CD4-positive, CD25-positive, alpha-beta regulatory T cell (primary cell): ENCODE data around the gene VIPR2. TPM values are rescaled to one million over a fixed set of nuclear protein-coding genes. Genes with fewer than 3 reads are reported as not detected.

Experiments
- ATAC-seq, 2 donors: fragments of 150-1000 bp; cut with Tn5 transposase; one replicate each; pipeline ENCODE4 v1.10.0; 2021; ENCODE audit warnings: low read depth in 2 of 2, moderate number of reproducible peaks in 2 of 2, moderate library complexity in 1 of 2
- DNase-seq, 3 donors: peaks; one replicate each; pipeline versions ENCODE4 v3.0.0 to v3.0.0-alpha.2; 2012 to 2022; ENCODE audit warnings: mixed read lengths in 1 of 3
- H3K27ac ChIP-seq: one replicate; pipeline ENCODE4 v1.7.0; 2013; ENCODE audit warnings: mild to moderate bottlenecking, low read length; ENCODE audit not compliant: insufficient read depth, poor library complexity, severe bottlenecking
- H3K27me3 ChIP-seq: one replicate; pipeline ENCODE4 v1.7.0; 2013; ENCODE audit warnings: low read length; ENCODE audit not compliant: control insufficient read depth, insufficient read depth
- H3K36me3 ChIP-seq: one replicate; pipeline ENCODE4 v1.7.0; 2013; ENCODE audit warnings: mild to moderate bottlenecking, low read length, moderate library complexity; ENCODE audit not compliant: control insufficient read depth, insufficient read depth
- H3K4me1 ChIP-seq: 2 replicates; pipeline ENCODE4 v1.7.0; 2013; ENCODE audit warnings: mild to moderate bottlenecking, low read length; ENCODE audit not compliant: insufficient read depth, control insufficient read depth, poor library complexity, severe bottlenecking
- H3K4me3 ChIP-seq: one replicate; pipeline ENCODE4 v1.7.0; 2013; ENCODE audit warnings: low read depth, mild to moderate bottlenecking, low read length, moderate library complexity
- H3K9me3 ChIP-seq, 2 experiments: 1 replicate in 1 of 2; 2 replicates in 1 of 2; pipeline ENCODE4 v1.7.0; 2013; ENCODE audit warnings: low read length in 2 of 2, mild to moderate bottlenecking in 1 of 2, moderate library complexity in 1 of 2; ENCODE audit not compliant: control insufficient read depth in 2 of 2
- H3K27ac Mint-ChIP-seq, 3 donors: one replicate each; pipeline ENCODE4 v1.8.0; 2020 to 2022; ENCODE audit warnings: mild to moderate bottlenecking in 3 of 3, mixed read lengths in 3 of 3, moderate library complexity in 2 of 3
- H3K27me3 Mint-ChIP-seq: one replicate; pipeline ENCODE4 v1.8.0; 2022; ENCODE audit warnings: mild to moderate bottlenecking, mixed read lengths
- H3K36me3 Mint-ChIP-seq: one replicate; pipeline ENCODE4 v1.8.0; 2020; ENCODE audit warnings: mixed read lengths
- H3K4me1 Mint-ChIP-seq, 4 donors: one replicate each; pipeline ENCODE4 v1.8.0; 2020 to 2022; ENCODE audit warnings: mixed read lengths in 4 of 4, mild to moderate bottlenecking in 1 of 4
- H3K4me3 Mint-ChIP-seq, 4 donors: one replicate each; pipeline ENCODE4 v1.8.0; 2020 to 2022; ENCODE audit warnings: mild to moderate bottlenecking in 4 of 4, mixed read lengths in 4 of 4, moderate library complexity in 3 of 4
- H3K9me3 Mint-ChIP-seq, 7 donors: one replicate each; pipeline ENCODE4 v1.8.0; 2020 to 2022; ENCODE audit warnings: mixed read lengths in 7 of 7, mild to moderate bottlenecking in 3 of 7, moderate library complexity in 2 of 7
- polyA plus RNA-seq, 4 donors: library from polyadenylated mRNA; unstranded; fragments of 300-500 nt; fragmentation: Illumina TruSeq; gene quantifications; one replicate each; pipeline ENCODE4 v1.2.3, GENCODE V29; 2021
- total RNA-seq: library from RNA; stranded (reverse); gene quantifications from one replicate; pipeline ENCODE4 v1.2.3, GENCODE V29; 2022

VIPR2 gene
- total and polyA plus RNA-seq, 5 donors from 2014 or later, result not detected

DNA sequence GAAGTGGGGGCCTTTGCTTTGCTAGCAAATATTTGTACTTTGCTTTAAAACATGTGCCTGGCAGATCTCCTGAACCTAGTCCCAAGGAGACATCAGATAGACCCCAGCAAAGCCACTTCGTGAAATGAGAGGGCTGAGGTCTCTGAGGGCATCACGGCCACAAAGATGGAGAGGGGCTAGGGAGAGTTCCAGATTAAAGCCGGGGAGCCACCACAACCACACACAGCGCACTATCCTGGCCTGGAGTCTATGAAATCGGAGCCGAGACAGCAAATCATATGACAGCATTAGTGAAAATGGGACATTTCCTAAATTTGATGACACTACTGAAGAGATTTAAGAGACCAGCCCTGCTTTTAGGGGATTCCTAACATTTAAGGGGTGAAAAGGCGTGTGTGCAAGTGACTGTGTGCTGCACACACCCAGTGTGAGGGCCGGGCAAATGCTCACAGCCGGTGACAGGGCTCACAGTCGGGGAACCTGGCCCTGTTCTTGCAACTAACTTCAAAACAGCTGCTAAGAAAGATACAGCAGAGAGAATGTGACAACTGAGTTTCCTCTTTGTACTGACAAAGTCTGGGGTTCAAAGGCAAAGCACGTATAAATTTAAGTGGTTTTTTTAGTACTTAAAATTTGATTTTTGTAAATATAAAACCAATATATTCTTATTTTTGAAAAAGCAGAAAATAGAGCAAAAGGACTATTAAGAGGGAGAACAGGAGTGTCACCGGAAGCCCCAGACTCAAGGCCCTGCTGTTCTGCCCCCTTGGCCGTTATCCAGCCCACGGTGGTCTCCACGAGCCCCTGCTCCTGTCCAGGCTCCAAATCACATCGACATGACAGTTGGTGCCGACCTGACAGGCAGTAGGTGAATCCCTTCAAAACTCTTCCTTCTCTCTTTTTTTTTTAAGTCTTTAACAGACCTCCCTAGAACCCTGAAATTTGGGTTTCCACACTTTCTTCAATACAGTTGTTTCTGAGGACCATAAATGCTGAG is 49.5 kb downstream of the VIPR2 start:
- Histone ChIP-seq H3K27ac (no peak overlapping the region), H3K4me3 (no peak overlapping the region), H3K36me3 (no peaks in the 10 kb centered on the region), H3K4me1 (no peaks in the 10 kb centered on the region), H3K27me3 (no peaks in the 10 kb centered on the region), H3K9me3 (no peaks in the 10 kb centered on the region)
- Mint-ChIP-seq H3K27ac (peak overlapping the region in 1 of 3 donors; percentile 13), H3K36me3 (no peaks in the 10 kb centered on the region), H3K9me3 (no peaks in the 10 kb centered on the region), H3K4me1 (peaks cover 0 to 2% (median 0%) of the 10 kb centered on the region in 4 donors), H3K4me3 (no peak overlapping the region), H3K27me3 (peaks cover 4% of the 10 kb centered on the region)
- ATAC-seq (no peak), DNase-seq (no peak)

DNA sequence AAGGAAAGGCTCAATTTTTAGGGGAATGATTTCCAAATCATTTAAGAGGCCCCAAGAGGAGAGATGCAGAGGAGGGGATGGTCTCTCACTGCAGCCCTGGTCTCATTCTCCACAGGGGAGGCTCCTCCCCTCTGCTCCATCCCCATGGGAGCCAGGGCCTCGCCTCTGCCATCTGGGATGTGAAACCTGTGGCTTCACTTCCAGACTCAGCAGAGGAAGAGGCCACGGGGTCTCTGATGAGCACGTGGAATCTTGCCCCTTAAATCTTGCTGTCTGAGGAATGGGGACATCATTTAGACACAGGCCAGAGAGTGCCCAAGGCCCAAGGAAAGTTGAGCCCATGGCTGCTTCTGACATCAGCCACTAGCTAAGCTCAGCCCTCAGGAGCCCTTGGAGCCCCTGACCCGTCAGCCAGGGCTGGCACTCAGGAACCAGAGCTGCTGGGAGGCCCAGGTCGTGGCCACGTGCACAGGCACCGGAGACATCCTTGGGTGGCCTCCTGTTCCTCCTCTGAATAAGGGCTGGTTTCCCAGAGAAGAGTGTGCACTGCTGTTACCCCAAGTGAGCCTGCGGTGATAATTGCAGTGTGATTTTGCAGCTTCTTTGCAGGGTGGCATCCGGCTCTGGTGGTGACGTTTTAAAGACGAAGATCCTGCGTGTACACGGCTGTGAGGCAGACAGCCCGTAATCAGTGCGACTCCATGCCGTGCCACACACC is 50.5 kb downstream of the VIPR2 start:
- no peak for ATAC-seq
- H3K27ac ChIP-seq, result no peak overlapping the region
- DNase-seq, result no peak
- H3K9me3 ChIP-seq, result no peaks in the 10 kb centered on the region
- peaks cover 4% of the 10 kb centered on the region for H3K27me3 Mint-ChIP-seq
- H3K27ac Mint-ChIP-seq, result peak overlapping the region in 1 of 3 donors; percentile 13
- H3K4me1 Mint-ChIP-seq, result peaks cover 0 to 2% (median 0%) of the 10 kb centered on the region in 4 donors
- peaks cover 0 to 3% (median 0%) of the 10 kb centered on the region in 7 donors for H3K9me3 Mint-ChIP-seq
- H3K4me3 ChIP-seq, result no peak overlapping the region
- no peaks in the 10 kb centered on the region for H3K36me3 Mint-ChIP-seq
- H3K4me1 ChIP-seq, result no peaks in the 10 kb centered on the region
- no peak overlapping the region for H3K4me3 Mint-ChIP-seq
- no peaks in the 10 kb centered on the region for H3K36me3 ChIP-seq
- no peaks in the 10 kb centered on the region for H3K27me3 ChIP-seq

DNA sequence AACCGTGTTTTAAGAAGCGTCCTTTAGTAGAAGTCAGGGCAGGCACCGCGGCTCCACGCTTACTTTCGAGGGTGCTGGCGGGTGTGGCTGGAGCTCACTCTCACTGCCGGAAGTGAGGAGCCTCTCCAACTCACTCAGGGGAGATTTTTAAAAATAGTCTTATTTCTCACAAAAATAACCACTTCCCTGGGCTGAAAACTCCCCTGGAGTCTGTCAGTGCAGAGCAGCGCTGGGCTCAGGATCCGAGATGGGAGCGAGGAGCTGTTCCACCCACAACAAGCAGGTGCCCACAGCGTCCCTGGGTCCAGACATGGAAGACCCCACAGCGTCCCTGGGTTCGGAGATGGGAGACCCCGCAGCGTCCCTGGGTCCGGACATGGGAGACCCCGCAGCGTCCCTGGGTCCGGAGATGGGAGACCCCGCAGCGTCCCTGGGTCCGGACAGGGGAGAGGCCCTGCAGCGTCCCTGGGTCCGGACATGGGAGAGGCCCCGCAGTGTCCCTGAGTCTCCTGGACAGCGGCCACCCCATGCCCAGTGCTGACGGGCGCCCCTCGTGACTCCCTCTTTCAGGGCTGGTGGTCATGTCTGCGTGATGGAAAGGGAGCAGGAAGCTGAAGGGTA is 51.2 kb downstream of the VIPR2 start:
- no peaks in the 10 kb centered on the region for H3K27me3 ChIP-seq
- Mint-ChIP-seq H3K27me3 (peaks cover 4% of the 10 kb centered on the region), H3K9me3 (peaks cover 0 to 3% (median 0%) of the 10 kb centered on the region in 7 donors), H3K36me3 (no peaks in the 10 kb centered on the region), H3K27ac (no peak overlapping the region), H3K4me3 (no peak overlapping the region), H3K4me1 (peaks cover 0 to 2% (median 0%) of the 10 kb centered on the region in 4 donors)
- H3K4me1 ChIP-seq, result no peaks in the 10 kb centered on the region
- ATAC-seq (no peak), DNase-seq (no peak)
- H3K4me3 ChIP-seq, result no peak overlapping the region
- no peaks in the 10 kb centered on the region for H3K9me3 ChIP-seq
- no peak overlapping the region for H3K27ac ChIP-seq
- H3K36me3 ChIP-seq, result no peaks in the 10 kb centered on the region

DNA sequence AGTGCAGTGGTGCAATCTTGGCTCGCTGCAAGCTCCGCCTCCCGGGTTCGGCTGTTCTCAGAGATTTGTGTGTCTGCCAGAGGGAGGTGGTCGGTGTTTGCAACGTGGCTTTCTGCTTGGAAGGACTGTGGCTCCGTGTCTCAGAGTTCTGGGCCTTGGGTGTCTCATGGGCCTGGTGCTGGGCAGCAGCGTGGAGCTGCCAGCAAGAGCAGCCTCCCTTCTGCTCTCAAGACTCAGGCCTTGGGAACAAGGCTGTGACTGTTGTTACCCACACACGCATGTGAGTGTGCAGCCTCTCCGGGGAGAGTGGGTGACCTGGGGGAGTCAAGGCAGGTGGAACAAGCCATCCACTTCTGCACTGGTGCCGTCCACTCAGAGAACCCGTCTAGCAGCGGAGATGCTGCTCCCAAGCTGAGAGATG is 52.0 kb downstream of the VIPR2 start:
- no peak for DNase-seq
- no peaks in the 10 kb centered on the region for H3K4me1 ChIP-seq
- H3K9me3 Mint-ChIP-seq, result peaks cover 0 to 3% (median 0%) of the 10 kb centered on the region in 7 donors

DNA sequence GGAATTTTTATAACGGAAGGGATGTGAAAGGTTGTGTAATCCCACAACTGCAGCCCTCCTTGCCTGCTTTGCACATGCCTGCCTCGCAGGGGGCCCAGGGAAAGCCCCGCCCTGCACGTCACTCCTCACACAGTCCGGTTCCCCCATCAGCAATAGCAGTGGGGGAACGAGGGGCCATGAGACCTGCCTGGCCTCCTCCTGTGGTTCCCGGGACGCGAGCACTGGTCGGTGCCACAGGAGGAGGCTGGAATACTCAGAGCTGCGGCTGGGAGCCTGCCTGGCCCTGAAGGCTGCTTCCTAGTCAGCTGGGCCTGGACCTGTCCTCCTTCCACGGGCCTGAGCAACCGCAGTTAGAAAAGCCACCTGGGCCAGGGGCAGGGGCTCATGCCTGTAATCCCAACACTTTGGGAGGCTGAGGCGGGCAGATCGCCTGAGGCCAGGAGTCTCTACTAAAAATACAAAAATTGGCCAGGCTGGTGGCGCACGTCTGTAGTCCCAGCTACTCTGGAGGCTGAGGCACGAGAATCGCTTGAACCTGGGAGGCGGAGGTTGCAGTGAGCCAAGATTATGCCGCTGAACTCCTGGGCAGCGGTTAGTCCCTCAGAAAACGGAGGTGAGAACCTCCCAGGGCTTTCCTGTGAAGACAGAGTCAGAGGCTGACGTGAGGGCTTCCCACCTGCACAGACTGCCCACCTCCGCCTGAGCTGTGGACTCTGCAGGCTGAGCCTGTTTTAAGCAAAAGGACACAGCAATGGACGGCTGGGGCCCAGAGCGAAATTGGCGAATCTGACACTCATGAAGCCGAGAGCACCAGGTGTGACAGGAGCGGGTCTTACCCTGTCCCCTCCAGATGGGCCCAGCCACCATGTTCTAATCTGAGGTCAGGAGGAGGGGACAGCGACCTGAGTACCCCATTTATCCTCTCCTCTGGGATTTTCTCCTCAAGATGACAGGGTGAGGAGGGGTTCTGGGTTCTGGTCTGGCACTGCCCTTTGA is 52.9 kb downstream of the VIPR2 start:
- Histone ChIP-seq H3K27ac (no peak overlapping the region), H3K9me3 (no peaks in the 10 kb centered on the region), H3K36me3 (no peaks in the 10 kb centered on the region), H3K4me1 (no peaks in the 10 kb centered on the region), H3K4me3 (no peak overlapping the region), H3K27me3 (no peaks in the 10 kb centered on the region)
- Mint-ChIP-seq H3K4me3 (no peak overlapping the region), H3K36me3 (no peaks in the 10 kb centered on the region), H3K9me3 (peaks cover 0 to 3% (median 0%) of the 10 kb centered on the region in 7 donors), H3K27me3 (peaks cover 4% of the 10 kb centered on the region), H3K27ac (no peak overlapping the region), H3K4me1 (peaks cover 0 to 2% (median 0%) of the 10 kb centered on the region in 4 donors)
- ATAC-seq (no peak), DNase-seq (no peak)

More for the DNA sequence above, 52.0 kb downstream of the VIPR2 start:
- no peak for ATAC-seq
- Histone ChIP-seq H3K9me3 (no peaks in the 10 kb centered on the region), H3K27ac (no peak overlapping the region), H3K27me3 (no peaks in the 10 kb centered on the region), H3K4me3 (no peak overlapping the region), H3K36me3 (no peaks in the 10 kb centered on the region)
- Mint-ChIP-seq H3K36me3 (no peaks in the 10 kb centered on the region), H3K27me3 (peaks cover 4% of the 10 kb centered on the region), H3K27ac (no peak overlapping the region), H3K4me1 (peaks cover 0 to 2% (median 0%) of the 10 kb centered on the region in 4 donors), H3K4me3 (no peak overlapping the region)

DNA sequence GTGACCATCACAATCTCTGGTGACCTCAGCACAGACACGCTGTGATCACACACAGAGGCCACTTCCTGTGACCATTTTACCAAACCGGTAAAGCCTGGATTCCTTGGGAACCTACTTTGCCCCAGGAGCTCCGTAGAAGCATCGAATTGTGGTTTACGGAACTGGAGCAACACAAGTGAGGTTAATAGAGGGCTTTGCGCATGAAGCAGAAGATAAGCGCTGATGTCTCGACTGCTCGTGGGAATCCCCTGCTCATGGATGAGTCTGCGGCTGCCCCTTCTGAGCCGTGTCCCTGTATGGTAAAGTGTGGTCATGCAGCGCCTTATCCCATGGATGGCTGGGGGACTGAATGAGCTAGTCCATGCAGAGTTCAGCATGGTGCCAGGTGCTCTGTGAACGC is 53.6 kb downstream of the VIPR2 start:
- Mint-ChIP-seq H3K9me3 (peaks cover 0 to 3% (median 0%) of the 10 kb centered on the region in 7 donors), H3K4me1 (peaks cover 0 to 2% (median 0%) of the 10 kb centered on the region in 4 donors), H3K4me3 (no peak overlapping the region), H3K36me3 (no peaks in the 10 kb centered on the region), H3K27me3 (peaks cover 4% of the 10 kb centered on the region), H3K27ac (no peak overlapping the region)
- no peaks in the 10 kb centered on the region for H3K9me3 ChIP-seq
- no peaks in the 10 kb centered on the region for H3K36me3 ChIP-seq
- no peaks in the 10 kb centered on the region for H3K27me3 ChIP-seq
- H3K4me3 ChIP-seq, result no peak overlapping the region
- no peaks in the 10 kb centered on the region for H3K4me1 ChIP-seq
- no peak for DNase-seq
- H3K27ac ChIP-seq, result no peak overlapping the region
- ATAC-seq, result no peak
